Stimulated activated CD4-positive, alpha-beta T cell treated with anti-CD3 and anti-CD28 coated beads, TNF-alpha, amount 100 ng/mL, for 1 hour (primary cell): ENCODE measurements around the gene INIP.
A peak's percentile ranks its signal among the peaks of the same experiment; 100 is the strongest.

Experiments
- DNase-seq, 3 donors: peaks; one replicate each; pipeline ENCODE4 v3.0.0-alpha.2; 2020; ENCODE audit warnings: low read depth in 3 of 3, low spot score in 1 of 3

The INIP gene, protein sequence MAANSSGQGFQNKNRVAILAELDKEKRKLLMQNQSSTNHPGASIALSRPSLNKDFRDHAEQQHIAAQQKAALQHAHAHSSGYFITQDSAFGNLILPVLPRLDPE

DNA sequence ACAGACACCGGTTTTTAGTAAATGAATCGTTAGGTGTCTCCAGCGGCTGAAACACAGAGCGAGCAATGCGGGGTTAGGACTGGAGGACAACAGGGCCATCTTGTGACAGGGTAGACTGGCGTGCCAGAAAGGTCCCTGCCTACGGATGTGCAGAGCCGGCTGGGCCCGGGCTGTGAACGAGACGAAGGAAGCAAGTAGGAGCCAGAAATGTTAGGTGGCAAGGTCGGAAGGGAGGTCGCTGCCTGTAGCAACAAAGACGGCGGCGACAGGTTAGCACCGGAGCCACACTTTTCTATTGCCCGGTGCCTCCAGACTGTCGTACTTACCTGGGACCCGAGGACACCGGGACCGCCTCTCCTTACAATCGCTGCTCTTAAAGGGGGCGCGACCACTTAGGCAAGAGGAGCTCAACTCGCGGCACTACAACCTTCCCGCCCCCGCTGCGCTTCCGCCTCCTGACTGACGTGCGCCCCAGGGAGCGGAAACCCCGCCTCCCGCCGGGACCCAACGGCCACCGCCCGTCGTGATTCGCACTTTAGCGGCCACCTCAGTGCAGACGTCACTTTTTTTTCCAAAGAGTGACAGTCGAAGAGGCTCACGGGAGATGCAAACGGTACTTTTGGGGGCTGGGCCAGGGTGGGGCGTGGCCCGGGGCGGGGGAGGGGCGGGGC lies at the start of gene INIP:
TSS of gene INIP (minus strand) at position 457 of the 671 bp plus-strand sequence. CDS start 1,632 bp downstream, outside the sequence.
- DNase-seq = peak; percentile 92 to 94 (median 92)

DNA sequence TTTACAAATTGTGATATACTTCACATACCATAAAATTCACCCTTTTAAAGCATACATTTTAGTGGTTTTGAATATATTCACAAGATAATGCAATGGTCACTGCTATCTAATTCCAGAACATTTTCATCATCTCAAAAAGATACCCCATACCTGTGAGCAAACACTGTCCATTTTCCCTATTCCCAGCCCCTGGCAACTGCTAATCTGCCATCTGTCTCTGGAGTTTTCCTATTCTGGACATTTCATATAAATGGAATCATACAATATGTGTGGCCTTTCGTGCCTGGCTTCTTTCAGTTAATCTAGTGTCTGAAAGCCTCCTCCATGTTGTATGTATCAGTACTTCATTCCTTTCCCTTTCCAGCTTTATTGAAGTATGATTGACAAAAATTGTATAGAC lies 47.4 kb upstream of the INIP start:
- DNase-seq = no peak

DNA sequence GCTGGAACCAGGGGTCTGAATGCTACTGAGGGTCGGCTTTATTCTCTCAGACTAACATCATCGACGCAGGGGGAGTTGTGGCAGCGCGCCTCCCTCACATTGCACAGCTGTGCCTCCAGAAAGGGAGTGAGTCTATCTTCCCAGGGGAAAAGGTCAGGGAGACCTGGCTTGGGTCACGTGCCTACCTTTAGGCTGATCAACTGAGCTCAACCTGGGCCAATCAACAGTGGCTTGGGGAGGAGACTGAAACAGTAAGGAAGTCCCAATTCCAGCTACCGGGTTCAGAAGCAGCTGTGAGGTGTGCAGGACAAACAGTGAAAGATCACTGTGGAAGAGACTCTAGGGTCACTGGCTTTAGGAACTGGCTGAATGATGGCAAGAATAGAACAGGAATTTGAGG lies 46.9 kb upstream of the INIP start:
- DNase-seq = no peak

DNA sequence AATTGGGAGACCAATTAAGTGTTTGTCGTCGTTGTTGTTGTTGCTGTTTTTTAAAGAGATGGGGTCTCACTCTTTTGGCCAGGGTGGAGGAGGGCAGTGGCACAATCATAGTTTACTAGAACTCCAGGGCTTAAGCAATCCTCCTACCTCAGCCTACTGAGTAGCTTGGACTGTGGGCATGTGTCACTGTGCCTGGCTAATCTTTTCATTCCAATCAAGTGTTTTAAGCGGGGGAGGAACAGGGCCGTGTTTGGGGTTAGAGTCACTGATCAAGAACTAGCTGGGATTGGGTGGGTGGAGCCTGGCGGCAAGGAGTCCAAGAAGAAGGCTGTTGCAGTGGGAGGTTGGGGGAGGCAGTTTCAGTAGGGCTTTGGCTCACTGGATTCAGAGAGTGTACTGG lies 46.4 kb upstream of the INIP start:
- no peak for DNase-seq

DNA sequence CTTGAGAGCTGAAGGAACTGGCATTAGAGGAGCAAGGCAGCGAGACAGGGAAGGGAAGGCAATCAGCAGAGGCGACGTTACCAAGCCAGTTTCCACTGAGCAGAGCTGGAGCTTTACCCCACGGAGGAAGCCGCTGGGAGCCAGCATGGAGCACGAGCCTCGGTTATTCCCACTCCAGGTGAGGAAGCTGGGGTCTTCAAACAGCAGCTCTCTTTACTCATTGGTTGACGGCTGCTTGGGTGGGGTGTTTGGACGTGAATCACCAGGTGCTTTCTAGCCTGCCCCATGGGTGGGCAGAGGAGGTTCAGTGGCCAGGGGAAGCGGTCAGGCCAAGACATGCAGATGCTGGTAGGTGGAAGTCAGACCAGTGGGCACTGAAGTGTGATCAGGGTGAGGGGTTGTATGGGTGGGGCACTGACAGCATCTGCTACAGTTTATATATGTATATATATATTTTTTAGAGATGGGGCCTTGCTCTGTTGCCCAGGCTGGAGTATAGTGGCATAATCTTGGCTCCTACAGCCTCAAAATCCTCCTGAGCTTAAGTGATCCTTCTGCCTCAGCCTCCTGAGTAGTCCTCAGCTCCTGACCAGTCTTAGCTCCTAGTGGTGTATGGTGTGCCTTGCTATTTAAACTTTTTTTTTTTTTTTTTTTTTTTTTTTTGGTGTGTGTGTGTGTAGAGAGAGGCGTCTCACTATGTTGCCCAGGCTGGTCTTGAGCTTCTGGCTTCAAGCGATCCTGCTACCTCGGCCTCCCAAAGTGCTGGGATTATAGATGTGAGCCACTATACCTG lies 45.0 kb upstream of the INIP start:
- DNase-seq = no peak

DNA sequence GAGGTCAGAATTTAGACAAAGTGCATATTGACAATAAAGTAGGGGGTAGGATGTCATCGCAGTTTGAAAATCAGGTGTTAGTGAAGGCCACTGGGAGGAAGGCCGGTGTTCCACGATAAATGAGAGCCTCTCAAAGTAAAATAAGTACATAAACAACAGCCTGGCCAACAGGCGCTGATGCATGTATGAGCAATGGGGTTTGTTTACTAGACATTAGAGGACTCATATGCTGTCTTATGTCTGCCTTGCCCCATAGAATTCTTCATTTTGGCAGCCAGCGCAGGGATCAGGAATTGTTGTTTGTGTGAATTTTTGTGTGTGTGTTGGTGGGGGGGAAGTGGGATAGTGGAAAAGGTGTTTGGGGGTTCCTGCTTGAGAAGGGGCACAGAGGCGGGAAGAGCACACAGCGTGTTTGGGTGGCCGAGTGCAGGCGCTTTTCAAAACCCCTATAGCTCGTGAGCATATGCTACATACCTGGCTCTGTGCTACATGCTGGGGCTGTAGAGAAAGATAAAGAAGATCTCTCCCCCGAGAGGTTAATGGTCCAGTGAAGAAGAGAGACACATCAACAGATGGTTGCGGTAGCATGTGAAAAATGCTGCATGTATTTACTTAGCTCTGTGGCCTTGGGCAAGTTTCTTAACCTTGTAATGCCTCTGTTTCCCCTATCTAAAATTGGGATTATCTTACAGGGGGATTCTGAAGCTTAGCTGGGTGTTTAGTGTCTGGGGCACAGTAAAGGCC lies 44.2 kb upstream of the INIP start:
- DNase-seq = no peak

GRCh38 chr9:112760821-112761220 lies 42.9 kb upstream of the INIP start:
- no peak for DNase-seq

DNA sequence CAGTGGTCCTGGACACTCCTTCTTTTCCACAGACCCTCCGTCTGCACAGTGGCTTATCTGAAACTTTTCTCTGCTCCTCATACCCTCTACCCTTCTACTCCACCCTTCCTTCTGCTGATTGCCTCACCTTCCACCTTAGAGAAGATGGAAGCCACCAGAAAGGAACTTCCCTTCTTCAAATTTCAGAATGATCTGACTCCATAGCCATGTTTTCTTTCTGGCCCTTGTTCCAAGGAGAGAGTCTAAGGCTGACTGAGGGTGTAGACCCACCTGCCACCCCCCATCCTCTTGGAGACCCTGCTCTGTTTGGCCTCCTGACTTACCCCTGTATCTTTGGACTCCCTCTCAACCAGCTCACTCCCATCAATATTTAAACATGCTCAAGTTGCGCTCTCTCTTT lies 40.0 kb upstream of the INIP start:
- DNase-seq = no peak

GRCh38 chr9:112757282-112757883 lies 39.5 kb upstream of the INIP start:
- DNase-seq = no peak

GRCh38 chr9:112755675-112756074 lies 37.8 kb upstream of the INIP start:
- no peak for DNase-seq

DNA sequence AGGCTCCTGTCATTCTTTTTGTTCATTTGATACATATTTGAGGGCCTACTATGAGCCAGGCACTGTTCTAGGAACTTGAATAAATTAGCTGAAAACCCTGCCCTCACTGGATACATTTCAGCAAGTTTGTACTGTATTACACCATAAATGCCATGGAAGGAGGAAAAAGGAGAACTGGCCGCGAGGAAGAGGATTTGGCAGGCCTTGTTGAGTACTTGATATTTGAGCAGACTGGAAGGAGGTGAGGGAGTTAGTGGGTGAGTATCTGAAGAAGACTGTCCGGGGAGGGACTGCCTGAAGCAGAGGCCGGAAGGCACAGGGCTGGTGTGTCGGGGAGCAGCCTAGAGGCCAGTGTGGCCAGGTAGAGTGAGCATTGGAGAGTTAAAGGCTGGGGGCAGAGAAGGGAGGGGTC lies 37.1 kb upstream of the INIP start:
- no peak for DNase-seq

DNA sequence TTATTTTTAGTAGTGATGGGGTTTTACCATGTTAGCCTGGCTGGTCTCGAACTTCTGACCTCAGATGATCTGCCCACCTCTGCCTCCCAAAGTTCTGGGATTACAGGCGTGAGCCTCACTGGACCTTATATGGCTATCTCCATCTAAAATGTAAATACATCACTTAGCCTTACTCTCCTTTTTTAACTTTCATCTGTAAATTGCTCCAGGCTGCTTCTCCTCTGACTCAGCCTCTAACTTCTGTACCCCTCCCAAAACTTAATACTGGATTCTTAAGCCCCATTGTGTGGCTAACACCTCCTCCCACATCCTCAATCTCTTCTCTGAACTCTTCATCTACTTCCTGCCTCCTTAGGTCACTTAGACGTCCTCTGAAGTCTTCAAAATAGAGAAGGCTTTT lies 36.7 kb upstream of the INIP start:
- no peak for DNase-seq

GRCh38 chr9:112753725-112754124 lies 35.8 kb upstream of the INIP start:
- no peak for DNase-seq

- no peak for DNase-seq
Measured at GRCh38 chr9:112752334-112753125, 34.6 kb upstream of the INIP start.

- peak in 1 of 3 donors; percentile 7 for DNase-seq
Measured at GRCh38 chr9:112751056-112751795, 33.3 kb upstream of the INIP start.

DNA sequence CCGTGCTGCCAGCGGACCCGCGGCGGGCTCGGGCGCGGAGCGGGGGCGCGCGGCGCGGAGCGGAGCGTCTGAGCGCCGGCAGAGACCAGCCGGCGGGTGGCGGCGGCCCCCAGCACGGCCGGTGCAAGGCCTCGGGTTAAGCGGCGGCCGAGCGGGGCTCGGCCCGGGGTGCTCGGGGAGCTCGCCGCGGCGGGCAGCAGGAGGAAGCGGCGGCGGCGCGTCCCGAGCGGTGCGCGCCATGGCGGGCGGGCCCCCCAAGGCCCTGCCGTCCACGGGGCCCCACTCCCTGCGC lies 32.8 kb upstream of the INIP start:
- no peak for DNase-seq

- peak; percentile 40 to 68 (median 67) for DNase-seq
Measured at GRCh38 chr9:112750016-112750763, 32.3 kb upstream of the INIP start, which contains the start of gene SNX30. SNX30 (plus strand) TSS chr9:112750760; CDS start chr9:112751002, 242 bp downstream.

DNA sequence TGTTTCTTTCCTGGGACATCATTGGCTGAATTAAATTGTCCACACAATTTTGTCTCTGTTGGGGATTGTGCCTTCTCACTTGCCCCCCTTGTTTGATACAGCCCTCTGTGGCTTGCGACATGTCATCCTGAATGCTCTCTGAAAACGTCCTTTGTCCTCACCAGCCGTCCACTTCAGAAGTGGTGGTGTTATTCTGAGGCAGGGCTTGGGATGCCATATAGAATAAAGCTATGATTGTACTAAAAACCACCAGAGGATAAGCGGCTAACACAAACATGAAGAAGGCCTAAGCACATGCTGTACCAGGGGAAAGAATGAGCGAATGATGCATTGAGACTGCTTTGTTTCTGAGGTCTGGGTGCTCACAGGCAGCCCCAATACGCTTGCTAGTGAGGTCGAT lies 29.2 kb upstream of the INIP start:
- DNase-seq = no peak

DNA sequence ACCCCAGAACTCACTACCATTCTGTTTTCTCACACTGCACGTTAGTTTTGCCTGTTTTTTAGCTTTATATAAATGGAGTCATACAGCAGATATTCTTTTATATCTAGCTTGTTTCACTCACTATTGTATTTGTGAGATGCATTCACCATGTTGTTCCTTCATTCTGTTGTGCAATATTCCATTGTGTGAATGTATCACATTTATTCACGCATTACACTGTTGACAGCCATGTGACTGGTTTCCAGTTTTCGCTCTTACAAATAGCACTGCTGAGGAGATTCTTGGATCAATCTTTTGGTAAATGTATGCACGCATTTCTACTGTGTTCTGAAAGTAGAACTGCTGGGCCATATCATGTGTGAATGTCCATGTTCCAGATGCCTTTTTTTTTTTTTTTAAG lies 26.3 kb upstream of the INIP start:
- no peak for DNase-seq
